HEK293 (cell line): Measurements from ENCODE around the gene HSF2.
A peak's percentile ranks its signal among the peaks of the same experiment; 100 is the strongest.

ENCODE experiments used
- CTCF ChIA-PET: fragments of 350-600 bp; formaldehyde crosslinking; extraction: SDS; loops from one replicate; lab custom pipeline; 2021; ENCODE audit warnings: antibody characterized with exemption; lab: Yijun Ruan, JAX
- POLR2A ChIA-PET: fragments of 300-600 bp; formaldehyde crosslinking; extraction: SDS; loops from one replicate; lab custom pipeline; 2020; ENCODE audit warnings: antibody characterized with exemption, inconsistent platforms; lab: Yijun Ruan, JAX
- H3K27ac ChIP-seq: fragments of 200-500 bp; sonication (Bioruptor generic); 2 replicates; pipeline ENCODE4 v1.5.1; 2014; ENCODE audit warnings: low read depth, low read length, control low read depth, inconsistent platforms; ENCODE audit errors: extremely low read depth
- H3K36me3 ChIP-seq, 2 experiments: fragments of 200-500 bp in 1 of 2; sonication (Bioruptor generic) in 1 of 2; 1 replicate in 1 of 2; 2 replicates in 1 of 2; pipeline ENCODE4 v1.5.1; 2014 to 2017; ENCODE audit warnings: inconsistent platforms in 2 of 2, low read length in 2 of 2; ENCODE audit not compliant: control insufficient read depth in 2 of 2, insufficient read depth in 1 of 2
- H3K4me1 ChIP-seq: fragments of 200-500 bp; sonication (Bioruptor generic); 2 replicates; pipeline ENCODE4 v1.5.1; 2014; ENCODE audit warnings: mild to moderate bottlenecking, low read length, inconsistent platforms; ENCODE audit not compliant: control insufficient read depth, insufficient read depth
- H3K4me3 ChIP-seq: 2 replicates; pipeline ENCODE4 v1.5.1; 2011; ENCODE audit warnings: low read depth, mild to moderate bottlenecking, control low read depth, low read length, moderate library complexity
- H3K9me3 ChIP-seq: fragments of 200-500 bp; sonication (Bioruptor generic); 2 replicates; pipeline ENCODE4 v1.5.1; 2014; ENCODE audit warnings: low read depth, low read length, inconsistent platforms; ENCODE audit not compliant: control insufficient read depth, insufficient read depth
- FEZF1 ChIP-seq: fragments of 450-650 bp; formaldehyde crosslinking; IDR thresholded peaks from 2 replicates; pipeline ENCODE4 v1.5.1; 2016; ENCODE audit warnings: missing biosample characterization, missing genetic modification characterization
- GFI1B ChIP-seq: fragments of 450-650 bp; formaldehyde crosslinking; IDR thresholded peaks from 2 replicates; pipeline ENCODE4 v1.5.1; 2016; ENCODE audit warnings: missing biosample characterization, missing genetic modification characterization
- KLF8 ChIP-seq: fragments of 450-650 bp; formaldehyde crosslinking; IDR thresholded peaks from 2 replicates; pipeline ENCODE4 v1.5.1; 2016; ENCODE audit warnings: missing biosample characterization, missing genetic modification characterization
- KLF9 ChIP-seq: fragments of 450-650 bp; formaldehyde crosslinking; IDR thresholded peaks from 2 replicates; pipeline ENCODE4 v1.5.1; 2016; ENCODE audit warnings: missing biosample characterization, missing genetic modification characterization, low read depth
- SCRT1 ChIP-seq: fragments of 450-650 bp; formaldehyde crosslinking; IDR thresholded peaks from 2 replicates; pipeline ENCODE4 v1.5.1; 2016; ENCODE audit warnings: missing biosample characterization, missing genetic modification characterization, borderline replicate concordance
- SETDB1 ChIP-seq: IDR thresholded peaks from one replicate; pipeline ENCODE4 v1.6.1; 2017; ENCODE audit warnings: mild to moderate bottlenecking, low read length, moderate library complexity, mixed read lengths; ENCODE audit not compliant: insufficient read length
- ZBTB21 ChIP-seq: fragments of 450-650 bp; formaldehyde crosslinking; IDR thresholded peaks from 2 replicates; pipeline ENCODE4 v1.5.1; 2017; ENCODE audit warnings: missing biosample characterization, missing genetic modification characterization
- ZBTB7A ChIP-seq: fragments of 450-650 bp; formaldehyde crosslinking; IDR thresholded peaks from 2 replicates; pipeline ENCODE4 v1.5.1; 2016; ENCODE audit warnings: low read depth, missing biosample characterization, missing genetic modification characterization
- ZFP37 ChIP-seq: fragments of 450-650 bp; formaldehyde crosslinking; IDR thresholded peaks from 2 replicates; pipeline ENCODE4 v1.5.1; 2016; ENCODE audit warnings: missing biosample characterization, missing genetic modification characterization
- ZNF16 ChIP-seq: fragments of 450-650 bp; formaldehyde crosslinking; IDR thresholded peaks from 2 replicates; pipeline ENCODE4 v1.5.1; 2016; ENCODE audit warnings: low read depth, missing biosample characterization, missing genetic modification characterization
- ZNF292 ChIP-seq: fragments of 450-650 bp; formaldehyde crosslinking; IDR thresholded peaks from 2 replicates; pipeline ENCODE4 v1.5.1; 2016; ENCODE audit warnings: low read depth, missing biosample characterization, missing genetic modification characterization, borderline replicate concordance
- ZNF350 ChIP-seq: fragments of 450-650 bp; formaldehyde crosslinking; IDR thresholded peaks from 2 replicates; pipeline ENCODE4 v1.5.0; 2017; ENCODE audit warnings: missing biosample characterization, mild to moderate bottlenecking, missing genetic modification characterization
- ZNF391 ChIP-seq: fragments of 450-650 bp; formaldehyde crosslinking; IDR thresholded peaks from 2 replicates; pipeline ENCODE4 v1.5.1; 2016; ENCODE audit warnings: low read depth, missing biosample characterization, missing genetic modification characterization, borderline replicate concordance
- ZNF394 ChIP-seq: fragments of 450-650 bp; formaldehyde crosslinking; IDR thresholded peaks from 2 replicates; pipeline ENCODE4 v1.5.1; 2016; ENCODE audit warnings: missing biosample characterization, missing genetic modification characterization, mild to moderate bottlenecking, moderate library complexity, borderline replicate concordance
- ZNF548 ChIP-seq: fragments of 450-650 bp; formaldehyde crosslinking; IDR thresholded peaks from 2 replicates; pipeline ENCODE4 v1.5.1; 2016; ENCODE audit warnings: missing biosample characterization, missing genetic modification characterization
- ZNF549 ChIP-seq: fragments of 450-650 bp; IDR thresholded peaks from 2 replicates; pipeline ENCODE4 v1.5.1; 2018; ENCODE audit warnings: missing biosample characterization, missing genetic modification characterization, mild to moderate bottlenecking, inconsistent platforms, moderate library complexity
- ZNF654 ChIP-seq: fragments of 450-650 bp; formaldehyde crosslinking; IDR thresholded peaks from 2 replicates; pipeline ENCODE4 v1.5.1; 2016; ENCODE audit warnings: low read depth, missing biosample characterization, missing genetic modification characterization
- ZNF707 ChIP-seq: fragments of 450-650 bp; formaldehyde crosslinking; IDR thresholded peaks from 2 replicates; pipeline ENCODE4 v1.5.1; 2016; ENCODE audit warnings: missing biosample characterization, missing genetic modification characterization
- ZNF785 ChIP-seq: fragments of 450-650 bp; formaldehyde crosslinking; IDR thresholded peaks from 2 replicates; pipeline ENCODE4 v1.5.1; 2016; ENCODE audit warnings: missing biosample characterization, missing genetic modification characterization
- ZNF830 ChIP-seq: fragments of 450-650 bp; IDR thresholded peaks from 2 replicates; pipeline ENCODE4 v1.5.0; 2018; ENCODE audit warnings: missing biosample characterization, missing genetic modification characterization, low read depth, mild to moderate bottlenecking, moderate library complexity
- TF ChIP-seq, protein P1 (sequence below): fragments of 450-650 bp; formaldehyde crosslinking; IDR thresholded peaks from 2 replicates; pipeline ENCODE4 v1.5.1; 2016; ENCODE audit warnings: missing biosample characterization, missing genetic modification characterization
- TF ChIP-seq, protein P2 (sequence below): fragments of 450-650 bp; formaldehyde crosslinking; IDR thresholded peaks from 2 replicates; pipeline ENCODE4 v1.5.1; 2016; ENCODE audit warnings: missing biosample characterization, missing genetic modification characterization
- TF ChIP-seq, protein P3 (sequence below): fragments of 450-650 bp; formaldehyde crosslinking; IDR thresholded peaks from 2 replicates; pipeline ENCODE4 v1.5.1; 2017; ENCODE audit warnings: missing biosample characterization, missing genetic modification characterization
- TF ChIP-seq, protein P4 (sequence below): fragments of 450-650 bp; formaldehyde crosslinking; IDR thresholded peaks from 2 replicates; pipeline ENCODE4 v1.5.1; 2016; ENCODE audit warnings: missing biosample characterization, missing genetic modification characterization
- TF ChIP-seq, protein P5 (sequence below): fragments of 450-650 bp; formaldehyde crosslinking; IDR thresholded peaks from 2 replicates; pipeline ENCODE4; 2016; ENCODE audit warnings: missing biosample characterization, missing genetic modification characterization

HSF2 gene

DNA sequence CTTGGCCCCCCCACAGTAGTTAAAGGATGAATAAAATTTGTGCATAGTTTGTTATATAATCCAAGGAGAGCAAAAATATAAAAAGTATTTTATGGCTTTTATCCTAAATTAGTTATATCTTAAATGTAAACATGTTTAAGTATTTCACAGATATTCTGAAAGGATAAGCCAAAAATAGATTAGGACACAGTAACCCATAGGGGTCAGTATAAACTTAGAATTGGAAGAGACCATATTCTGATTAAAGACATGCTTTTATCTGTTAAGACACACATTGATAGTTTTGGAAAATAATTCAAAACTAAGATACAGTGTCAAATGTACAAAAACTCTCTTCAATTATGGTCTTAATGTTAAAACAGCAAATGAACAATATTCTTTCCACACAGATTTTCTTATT, 76.7 kb downstream of the HSF2 start (continued):
- TF ChIP-seq, protein P1, sequence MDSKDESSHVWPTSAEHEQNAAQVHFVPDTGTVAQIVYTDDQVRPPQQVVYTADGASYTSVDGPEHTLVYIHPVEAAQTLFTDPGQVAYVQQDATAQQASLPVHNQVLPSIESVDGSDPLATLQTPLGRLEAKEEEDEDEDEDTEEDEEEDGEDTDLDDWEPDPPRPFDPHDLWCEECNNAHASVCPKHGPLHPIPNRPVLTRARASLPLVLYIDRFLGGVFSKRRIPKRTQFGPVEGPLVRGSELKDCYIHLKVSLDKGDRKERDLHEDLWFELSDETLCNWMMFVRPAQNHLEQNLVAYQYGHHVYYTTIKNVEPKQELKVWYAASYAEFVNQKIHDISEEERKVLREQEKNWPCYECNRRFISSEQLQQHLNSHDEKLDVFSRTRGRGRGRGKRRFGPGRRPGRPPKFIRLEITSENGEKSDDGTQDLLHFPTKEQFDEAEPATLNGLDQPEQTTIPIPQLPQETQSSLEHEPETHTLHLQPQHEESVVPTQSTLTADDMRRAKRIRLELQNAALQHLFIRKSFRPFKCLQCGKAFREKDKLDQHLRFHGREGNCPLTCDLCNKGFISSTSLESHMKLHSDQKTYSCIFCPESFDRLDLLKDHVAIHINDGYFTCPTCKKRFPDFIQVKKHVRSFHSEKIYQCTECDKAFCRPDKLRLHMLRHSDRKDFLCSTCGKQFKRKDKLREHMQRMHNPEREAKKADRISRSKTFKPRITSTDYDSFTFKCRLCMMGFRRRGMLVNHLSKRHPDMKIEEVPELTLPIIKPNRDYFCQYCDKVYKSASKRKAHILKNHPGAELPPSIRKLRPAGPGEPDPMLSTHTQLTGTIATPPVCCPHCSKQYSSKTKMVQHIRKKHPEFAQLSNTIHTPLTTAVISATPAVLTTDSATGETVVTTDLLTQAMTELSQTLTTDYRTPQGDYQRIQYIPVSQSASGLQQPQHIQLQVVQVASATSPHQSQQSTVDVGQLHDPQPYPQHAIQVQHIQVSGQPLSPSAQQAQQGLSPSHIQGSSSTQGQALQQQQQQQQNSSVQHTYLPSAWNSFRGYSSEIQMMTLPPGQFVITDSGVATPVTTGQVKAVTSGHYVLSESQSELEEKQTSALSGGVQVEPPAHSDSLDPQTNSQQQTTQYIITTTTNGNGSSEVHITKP (tag by site-specific recombination), result peak; percentile 53
- TF ChIP-seq ZNF654, result peak; percentile 57
- no peak for TF ChIP-seq ZBTB7A (tag by site-specific recombination)
- no peak for TF ChIP-seq ZNF549
- TF ChIP-seq ZNF548 (tag by site-specific recombination), result no peak
- TF ChIP-seq GFI1B, result no peak
- no peak for TF ChIP-seq ZNF292
- no peak for TF ChIP-seq SETDB1
- TF ChIP-seq, protein P2, sequence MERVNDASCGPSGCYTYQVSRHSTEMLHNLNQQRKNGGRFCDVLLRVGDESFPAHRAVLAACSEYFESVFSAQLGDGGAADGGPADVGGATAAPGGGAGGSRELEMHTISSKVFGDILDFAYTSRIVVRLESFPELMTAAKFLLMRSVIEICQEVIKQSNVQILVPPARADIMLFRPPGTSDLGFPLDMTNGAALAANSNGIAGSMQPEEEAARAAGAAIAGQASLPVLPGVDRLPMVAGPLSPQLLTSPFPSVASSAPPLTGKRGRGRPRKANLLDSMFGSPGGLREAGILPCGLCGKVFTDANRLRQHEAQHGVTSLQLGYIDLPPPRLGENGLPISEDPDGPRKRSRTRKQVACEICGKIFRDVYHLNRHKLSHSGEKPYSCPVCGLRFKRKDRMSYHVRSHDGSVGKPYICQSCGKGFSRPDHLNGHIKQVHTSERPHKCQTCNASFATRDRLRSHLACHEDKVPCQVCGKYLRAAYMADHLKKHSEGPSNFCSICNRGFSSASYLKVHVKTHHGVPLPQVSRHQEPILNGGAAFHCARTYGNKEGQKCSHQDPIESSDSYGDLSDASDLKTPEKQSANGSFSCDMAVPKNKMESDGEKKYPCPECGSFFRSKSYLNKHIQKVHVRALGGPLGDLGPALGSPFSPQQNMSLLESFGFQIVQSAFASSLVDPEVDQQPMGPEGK (tag by site-specific recombination), result no peak
- no peak for TF ChIP-seq ZBTB21 (tag by site-specific recombination)
- TF ChIP-seq ZNF785 (tag by site-specific recombination), result no peak
- TF ChIP-seq KLF8 (tag by site-specific recombination), result no peak
- TF ChIP-seq ZNF707, result no peak
- TF ChIP-seq ZNF394 (tag by site-specific recombination), result no peak
- no peak for TF ChIP-seq ZNF391 (tag by site-specific recombination)
- TF ChIP-seq, protein P3, sequence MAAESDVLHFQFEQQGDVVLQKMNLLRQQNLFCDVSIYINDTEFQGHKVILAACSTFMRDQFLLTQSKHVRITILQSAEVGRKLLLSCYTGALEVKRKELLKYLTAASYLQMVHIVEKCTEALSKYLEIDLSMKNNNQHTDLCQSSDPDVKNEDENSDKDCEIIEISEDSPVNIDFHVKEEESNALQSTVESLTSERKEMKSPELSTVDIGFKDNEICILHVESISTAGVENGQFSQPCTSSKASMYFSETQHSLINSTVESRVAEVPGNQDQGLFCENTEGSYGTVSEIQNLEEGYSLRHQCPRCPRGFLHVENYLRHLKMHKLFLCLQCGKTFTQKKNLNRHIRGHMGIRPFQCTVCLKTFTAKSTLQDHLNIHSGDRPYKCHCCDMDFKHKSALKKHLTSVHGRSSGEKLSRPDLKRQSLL (tag by site-specific recombination), result no peak
- TF ChIP-seq ZNF16, result no peak
- no peak for TF ChIP-seq KLF9 (tag by site-specific recombination)

DNA sequence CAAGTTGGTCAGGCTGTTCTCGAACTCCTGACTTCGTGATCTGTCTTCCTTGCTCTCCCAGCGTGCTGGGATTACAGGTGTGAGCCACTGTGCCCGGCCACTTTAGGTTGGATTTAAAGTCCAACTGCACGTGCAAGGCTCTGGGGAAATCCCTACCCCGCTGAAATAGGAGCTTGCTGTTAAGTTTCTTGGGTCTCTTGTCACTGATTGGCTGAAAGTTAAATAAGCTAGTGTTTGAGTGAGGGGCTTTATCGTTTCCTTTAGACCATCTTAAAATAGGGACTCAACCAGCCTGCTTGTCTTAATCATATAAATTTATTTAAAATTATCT, 83.3 kb downstream of the HSF2 start:
- Histone ChIP-seq H3K27ac (no peak overlapping the region), H3K4me3 (no peak overlapping the region), H3K36me3 (no peaks in the 10 kb centered on the region), H3K9me3 (no peaks in the 10 kb centered on the region), H3K4me1 (no peaks in the 10 kb centered on the region)
- POLR2A ChIA-PET, result no interaction called here
- CTCF ChIA-PET, result interaction anchor here (1.1 to 2.6 kb wide), 3 partner anchors 9 to 244 kb away, joined by 4 to 26 read pairs (median 5); no protein-coding TSS in a partner anchor
- TF ChIP-seq SCRT1 (tag by site-specific recombination), result no peak
- TF ChIP-seq FEZF1 (tag by site-specific recombination), result no peak
- TF ChIP-seq, protein P4, sequence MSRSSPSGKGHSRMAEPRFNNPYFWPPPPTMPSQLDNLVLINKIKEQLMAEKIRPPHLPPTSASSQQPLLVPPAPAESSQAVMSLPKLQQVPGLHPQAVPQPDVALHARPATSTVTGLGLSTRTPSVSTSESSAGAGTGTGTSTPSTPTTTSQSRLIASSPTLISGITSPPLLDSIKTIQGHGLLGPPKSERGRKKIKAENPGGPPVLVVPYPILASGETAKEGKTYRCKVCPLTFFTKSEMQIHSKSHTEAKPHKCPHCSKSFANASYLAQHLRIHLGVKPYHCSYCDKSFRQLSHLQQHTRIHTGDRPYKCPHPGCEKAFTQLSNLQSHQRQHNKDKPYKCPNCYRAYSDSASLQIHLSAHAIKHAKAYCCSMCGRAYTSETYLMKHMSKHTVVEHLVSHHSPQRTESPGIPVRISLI (tag by site-specific recombination), result no peak
- TF ChIP-seq KLF9 (tag by site-specific recombination), result no peak
- TF ChIP-seq ZNF830 (tag by site-specific recombination), result no peak
- TF ChIP-seq ZNF350 (tag by site-specific recombination), result no peak
- no peak for TF ChIP-seq ZFP37 (tag by site-specific recombination)
- TF ChIP-seq, protein P5, sequence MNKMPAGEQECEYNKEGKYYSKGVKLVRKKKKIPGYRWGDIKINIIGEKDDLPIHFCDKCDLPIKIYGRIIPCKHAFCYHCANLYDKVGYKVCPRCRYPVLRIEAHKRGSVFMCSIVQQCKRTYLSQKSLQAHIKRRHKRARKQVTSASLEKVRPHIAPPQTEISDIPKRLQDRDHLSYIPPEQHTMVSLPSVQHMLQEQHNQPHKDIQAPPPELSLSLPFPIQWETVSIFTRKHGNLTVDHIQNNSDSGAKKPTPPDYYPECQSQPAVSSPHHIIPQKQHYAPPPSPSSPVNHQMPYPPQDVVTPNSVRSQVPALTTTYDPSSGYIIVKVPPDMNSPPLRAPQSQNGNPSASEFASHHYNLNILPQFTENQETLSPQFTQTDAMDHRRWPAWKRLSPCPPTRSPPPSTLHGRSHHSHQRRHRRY, result no peak
